IMR-90 (cell line): ENCODE results near the gene ARHGEF37. TPM values are rescaled to one million over a fixed set of nuclear protein-coding genes. Genes with fewer than 3 reads are reported as not detected.

Experiments
- ATAC-seq: fragments of 200-7000 bp; cut with Tn5 transposase; 2 replicates; pipeline ENCODE4 v1.9.1; 2020; ENCODE audit warnings: low read depth, mild to moderate bottlenecking, moderate library complexity
- BruUV-seq: library from RNA; stranded (reverse); fragments of 400-500 nt; replicated peaks from 2 replicates; lab custom pipeline; 2021; lab: Mats Ljungman, UMichigan
- CTCF ChIA-PET: fragments of 300-600 bp; formaldehyde crosslinking; extraction: SDS; loops from one replicate; lab custom pipeline; 2021; ENCODE audit warnings: antibody characterized with exemption; lab: Yijun Ruan, JAX
- POLR2A ChIA-PET: fragments of 300-600 bp; sonication (Branson Sonifier 250); formaldehyde crosslinking; loops from one replicate; lab custom pipeline; 2022; ENCODE audit warnings: antibody characterized with exemption; ENCODE audit not compliant: unreplicated experiment; lab: Charles Lee
- DNase-seq: peaks from one replicate; pipeline ENCODE4 v3.0.0; 2013
- H2AFZ ChIP-seq: replicated peaks from 2 replicates; pipeline ENCODE3; 2013; ENCODE audit warnings: low read length, mild to moderate bottlenecking; ENCODE audit not compliant: poor library complexity
- H2AK5ac ChIP-seq: 2 replicates; pipeline ENCODE4 v1.6.1; 2013; ENCODE audit warnings: low read depth, low read length, inconsistent platforms
- H2AK9ac ChIP-seq: replicated peaks from 2 replicates; pipeline ENCODE3; 2013; ENCODE audit warnings: mild to moderate bottlenecking, low read depth, low read length, moderate library complexity; ENCODE audit not compliant: poor library complexity
- H2BK120ac ChIP-seq: 2 replicates; pipeline ENCODE4 v1.6.1; 2013; ENCODE audit warnings: low read depth, low read length, inconsistent platforms
- H2BK15ac ChIP-seq: 3 replicates; pipeline ENCODE4 v1.6.1; 2013; ENCODE audit warnings: low read depth, low read length, inconsistent platforms
- H2BK20ac ChIP-seq: 2 replicates; pipeline ENCODE4 v1.6.1; 2013; ENCODE audit warnings: low read depth, mild to moderate bottlenecking, inconsistent platforms, low read length, moderate library complexity
- H2BK5ac ChIP-seq: 2 replicates; pipeline ENCODE4 v1.6.1; 2013; ENCODE audit warnings: mild to moderate bottlenecking, low read depth, low read length, inconsistent platforms; ENCODE audit not compliant: poor library complexity, severe bottlenecking
- H3K14ac ChIP-seq: replicated peaks from 2 replicates; pipeline ENCODE4 v1.6.1; 2013; ENCODE audit warnings: low read depth, low read length, inconsistent platforms
- H3K18ac ChIP-seq: 2 replicates; pipeline ENCODE4 v1.6.1; 2013; ENCODE audit warnings: low read depth, low read length, control low read depth
- H3K23ac ChIP-seq: 2 replicates; pipeline ENCODE4 v1.6.1; 2013; ENCODE audit warnings: low read depth, low read length, inconsistent platforms
- H3K27ac ChIP-seq: 2 replicates; pipeline ENCODE4 v1.5.1; 2013; ENCODE audit warnings: mild to moderate bottlenecking, control low read depth, low read length; ENCODE audit not compliant: insufficient read depth
- H3K27me3 ChIP-seq: 2 replicates; pipeline ENCODE4 v1.6.1; 2013; ENCODE audit warnings: low read length; ENCODE audit not compliant: control insufficient read depth, insufficient read depth
- H3K36me3 ChIP-seq: 2 replicates; pipeline ENCODE4 v1.6.1; 2013; ENCODE audit warnings: low read length, mixed read lengths; ENCODE audit not compliant: control insufficient read depth, insufficient read depth
- H3K4ac ChIP-seq: 2 replicates; pipeline ENCODE4 v1.6.1; 2013; ENCODE audit warnings: low read depth, low read length, inconsistent platforms
- H3K4me1 ChIP-seq: 2 replicates; pipeline ENCODE4 v1.6.1; 2013; ENCODE audit warnings: low read length, mixed read lengths; ENCODE audit not compliant: control insufficient read depth, insufficient read depth
- H3K4me2 ChIP-seq: 2 replicates; pipeline ENCODE4 v1.6.1; 2013; ENCODE audit warnings: low read depth, mild to moderate bottlenecking, control low read depth, low read length, moderate library complexity
- H3K4me3 ChIP-seq: 2 replicates; pipeline ENCODE4 v1.5.1; 2013; ENCODE audit warnings: low read depth, mild to moderate bottlenecking, control low read depth, low read length, moderate library complexity; ENCODE audit not compliant: insufficient read depth
- H3K56ac ChIP-seq: 2 replicates; pipeline ENCODE4 v1.6.1; 2013; ENCODE audit warnings: low read length, inconsistent platforms; ENCODE audit not compliant: insufficient read depth; ENCODE audit errors: extremely low read depth
- H3K79me1 ChIP-seq, 2 experiments: 2 replicates each; pipeline ENCODE4 v1.6.1; 2013; ENCODE audit warnings: low read length in 2 of 2, inconsistent platforms in 1 of 2, low read depth in 1 of 2
- H3K9ac ChIP-seq: 2 replicates; pipeline ENCODE4 v1.6.1; 2013; ENCODE audit warnings: low read depth, low read length, control low read depth
- H3K9me1 ChIP-seq: 2 replicates; pipeline ENCODE4 v1.6.1; 2013; ENCODE audit warnings: low read length, inconsistent platforms; ENCODE audit not compliant: insufficient read depth
- H3K9me3 ChIP-seq: 2 replicates; pipeline ENCODE4 v1.6.1; 2013; ENCODE audit warnings: low read length; ENCODE audit not compliant: control insufficient read depth, insufficient read depth
- H4K20me1 ChIP-seq: 2 replicates; pipeline ENCODE4 v1.6.1; 2013; ENCODE audit warnings: low read length, inconsistent platforms; ENCODE audit not compliant: insufficient read depth
- H4K5ac ChIP-seq: 2 replicates; pipeline ENCODE4 v1.6.1; 2013; ENCODE audit warnings: mild to moderate bottlenecking, low read depth, low read length, control low read depth
- H4K8ac ChIP-seq, 2 experiments: 2 replicates each; pipeline ENCODE4 v1.6.1; 2013; ENCODE audit warnings: low read depth in 2 of 2, low read length in 2 of 2, control low read depth in 1 of 2, inconsistent platforms in 1 of 2
- H4K91ac ChIP-seq: 2 replicates; pipeline ENCODE4 v1.6.1; 2013; ENCODE audit warnings: low read depth, low read length, inconsistent platforms; ENCODE audit not compliant: insufficient read depth
- BHLHE40 ChIP-seq: fragments of 150-350 bp; IDR thresholded peaks from 2 replicates; pipeline ENCODE4 v1.6.1; 2016; ENCODE audit warnings: mild to moderate bottlenecking, low read depth, low read length
- CEBPB ChIP-seq: IDR thresholded peaks from 2 replicates; pipeline ENCODE4 v1.6.1; 2012; ENCODE audit warnings: low read depth, low read length, improper control_type of control experiment
- CHD1 ChIP-seq: IDR thresholded peaks from 2 replicates; pipeline ENCODE4 v1.6.1; 2012; ENCODE audit warnings: low read depth, low read length, improper control_type of control experiment
- CTCF ChIP-seq: conservative IDR thresholded peaks from 2 replicates; pipeline ENCODE4 v1.5.1; 2012; ENCODE audit warnings: mild to moderate bottlenecking, low read depth, low read length, improper control_type of control experiment
- ELK1 ChIP-seq: fragments of 150-350 bp; IDR thresholded peaks from 2 replicates; pipeline ENCODE4 v1.6.1; 2016; ENCODE audit warnings: low read depth, mild to moderate bottlenecking, low read length, moderate library complexity, borderline replicate concordance
- FOS ChIP-seq: fragments of 150-350 bp; IDR thresholded peaks from 2 replicates; pipeline ENCODE4 v1.6.1; 2016; ENCODE audit warnings: low read depth, low read length
- MAFK ChIP-seq: IDR thresholded peaks from 2 replicates; pipeline ENCODE4 v1.6.1; 2012; ENCODE audit warnings: low read depth, low read length, improper control_type of control experiment
- MAZ ChIP-seq: IDR thresholded peaks from 2 replicates; pipeline ENCODE4 v1.6.1; 2012; ENCODE audit warnings: low read depth, mild to moderate bottlenecking, low read length, improper control_type of control experiment, moderate library complexity, borderline replicate concordance
- MXI1 ChIP-seq: IDR thresholded peaks from 2 replicates; pipeline ENCODE4 v1.6.1; 2012; ENCODE audit warnings: low read depth, mild to moderate bottlenecking, low read length, moderate library complexity, borderline replicate concordance
- NFE2L2 ChIP-seq: fragments of 150-350 bp; IDR thresholded peaks from 2 replicates; pipeline ENCODE4 v1.6.1; 2016; ENCODE audit warnings: low read depth, mild to moderate bottlenecking, low read length
- POLR2A ChIP-seq: IDR thresholded peaks from 2 replicates; pipeline ENCODE4 v1.6.1; 2012; ENCODE audit warnings: mild to moderate bottlenecking, low read depth, low read length
- RAD21 ChIP-seq: IDR thresholded peaks from 2 replicates; pipeline ENCODE4 v1.6.1; 2012; ENCODE audit warnings: low read length, improper control_type of control experiment
- RCOR1 ChIP-seq: IDR thresholded peaks from 2 replicates; pipeline ENCODE4 v1.6.1; 2012; ENCODE audit warnings: mild to moderate bottlenecking, low read length, improper control_type of control experiment; ENCODE audit not compliant: insufficient replicate concordance
- RFX5 ChIP-seq: IDR thresholded peaks from 2 replicates; pipeline ENCODE4 v1.8.0; 2012; ENCODE audit warnings: low read depth, mild to moderate bottlenecking, low read length, moderate library complexity
- SMC3 ChIP-seq: fragments of 150-350 bp; IDR thresholded peaks from 2 replicates; pipeline ENCODE4 v1.6.1; 2016; ENCODE audit warnings: low read depth, mild to moderate bottlenecking, antibody characterized with exemption, low read length, moderate library complexity
- USF2 ChIP-seq: fragments of 150-350 bp; IDR thresholded peaks from 2 replicates; pipeline ENCODE4 v1.6.1; 2017; ENCODE audit warnings: mild to moderate bottlenecking, antibody characterized with exemption, low read length, low read depth
- WGBS, 2 experiments: methylation state at CpG; one replicate each; pipeline versions ENCODE4 v1.1.5 to v1.1.7; 2013; ENCODE audit warnings: missing lambda C conversion rate in 2 of 2; ENCODE audit not compliant: insufficient read length in 1 of 2; ENCODE audit errors: extremely low coverage in 2 of 2; 5-methylcytosine and 5-hydroxymethylcytosine counted together
- dilution Hi-C: fragments of 300-500 bp; cut with HindIII; formaldehyde crosslinking; loops from one replicate; pipeline ENCODE4 v1.14.3; 2018; ENCODE audit warnings: low sequenced_read_pairs; ENCODE audit not compliant: unreplicated experiment
- in situ Hi-C: fragments of 300-500 bp; cut with MboI; formaldehyde crosslinking; loops from 3 replicates; pipeline ENCODE4 v1.14.3; 2019; ENCODE audit warnings: low sequenced_read_pairs, inconsistent platforms, mixed read lengths
- intact Hi-C: fragments of 100-400 bp; cut with micrococcal nuclease; formaldehyde crosslinking; loops from 2 replicates; pipeline ENCODE4 v1.10.0; 2022
- polyA plus RNA-seq, 3 experiments: library from polyadenylated mRNA; depleted of rRNA; stranded (reverse); fragments of >200 nt; gene quantifications; 2 replicates each; pipeline ENCODE4 v1.2.3, GENCODE V29; 2012; ENCODE audit warnings: low replicate concordance in 1 of 3
- total RNA-seq: library from RNA; depleted of rRNA; stranded (reverse); fragments of >200 nt; gene quantifications from 2 replicates; pipeline ENCODE4 v1.2.3, GENCODE V29; 2012

ARHGEF37 gene
- total and polyA plus RNA-seq, 2 of the 4 experiments (the other 2 are of a cell fraction): 0.39 to 0.54 TPM

- in situ Hi-C loops (loop anchor here (25.0 kb wide), 2 partner anchors 567 to 792 kb away; partner anchors contain the start of gene RPS14), dilution Hi-C loops (no loop called here), intact Hi-C loops (no loop called here)
- H2BK5ac ChIP-seq: no peak overlapping the region
- no peak overlapping the region for H3K14ac ChIP-seq
- no peak for ATAC-seq
- peaks cover 42% of the 10 kb centered on the region for H3K27me3 ChIP-seq
- H3K4me1 ChIP-seq: no peaks in the 10 kb centered on the region
- H2BK20ac ChIP-seq: no peak overlapping the region
- ChIA-PET POLR2A (no interaction called here), CTCF (no interaction called here)
- H3K23ac ChIP-seq: no peak overlapping the region
- H2AFZ ChIP-seq: no peak overlapping the region
- no peak overlapping the region for H4K91ac ChIP-seq
- no peaks in the 10 kb centered on the region for H3K9me1 ChIP-seq
- H3K9me3 ChIP-seq: no peaks in the 10 kb centered on the region
- H3K9ac ChIP-seq: no peak overlapping the region
- no peak overlapping the region for H3K4me2 ChIP-seq
- H3K56ac ChIP-seq: no peak overlapping the region
- no peaks in the 10 kb centered on the region for H3K79me1 ChIP-seq
- H2AK5ac ChIP-seq: no peak overlapping the region
- no peaks in the 10 kb centered on the region for H3K36me3 ChIP-seq
- H3K4ac ChIP-seq: no peak overlapping the region
- H2BK15ac ChIP-seq: no peak overlapping the region
- no peak overlapping the region for H2AK9ac ChIP-seq
- no peak overlapping the region for H2BK120ac ChIP-seq
- 25% methylated on average over 5 of the region's 5 CpGs; no CpG with 5 or more reads in 1 of the 2 experiments for WGBS, 2 experiments
- no peak overlapping the region for H3K4me3 ChIP-seq
- no peak overlapping the region for H3K18ac ChIP-seq
- no peak for TF ChIP-seq CEBPB
- no peak for TF ChIP-seq MAZ
- TF ChIP-seq NFE2L2: no peak
- no peak for TF ChIP-seq ELK1
- no peak for TF ChIP-seq SMC3
- TF ChIP-seq USF2: no peak
- no peak for TF ChIP-seq RCOR1
- TF ChIP-seq MXI1: no peak
- TF ChIP-seq RFX5: no peak
- TF ChIP-seq MAFK: no peak
- TF ChIP-seq CHD1: no peak
- no peak for TF ChIP-seq POLR2A
- no peak for TF ChIP-seq FOS
- no peak for TF ChIP-seq BHLHE40
- no peak for TF ChIP-seq RAD21
- no peak for TF ChIP-seq CTCF
- no peak overlapping the region for H4K5ac ChIP-seq
- no TSS peak for BruUV-seq
- DNase-seq: no peak
- no peak overlapping the region for H3K27ac ChIP-seq
- H4K20me1 ChIP-seq: no peaks in the 10 kb centered on the region
- H4K8ac ChIP-seq: no peak overlapping the region
Measured at GRCh38 chr5:149645725-149646124, 64.4 kb downstream of the ARHGEF37 start.
